Liver (tissue), 9 donors: ENCODE data around the gene CFAP74. TPM values are rescaled to one million over a fixed set of nuclear protein-coding genes. Genes with fewer than 3 reads are reported as not detected.
A peak's percentile ranks its signal among the peaks of the same experiment; 100 is the strongest.

Source experiments
- DNase-seq: peaks from one replicate; pipeline ENCODE4 v3.0.0-alpha.2; 2017; ENCODE audit warnings: low spot score
- H3K27ac ChIP-seq, 2 donors: one replicate each; pipeline ENCODE4 v1.7.0; 2013; ENCODE audit warnings: inconsistent platforms in 2 of 2, low read length in 2 of 2, control low read depth in 1 of 2, low read depth in 1 of 2, mild to moderate bottlenecking in 1 of 2
- H3K27me3 ChIP-seq, 4 donors: one replicate each; pipeline versions ENCODE4 v1.6.1 to v1.7.0; 2013; ENCODE audit warnings: low read length in 3 of 4, inconsistent platforms in 1 of 4, mild to moderate bottlenecking in 1 of 4, moderate library complexity in 1 of 4; ENCODE audit not compliant: control insufficient read depth in 4 of 4, insufficient read depth in 4 of 4
- H3K36me3 ChIP-seq, 4 donors: one replicate each; pipeline versions ENCODE4 v1.6.1 to v1.7.0; 2013; ENCODE audit warnings: low read length in 3 of 4, mild to moderate bottlenecking in 3 of 4, low read depth in 1 of 4, moderate library complexity in 1 of 4; ENCODE audit not compliant: control insufficient read depth in 4 of 4, insufficient read depth in 3 of 4
- H3K4me1 ChIP-seq, 4 donors: one replicate each; pipeline versions ENCODE4 v1.6.1 to v1.7.0; 2013; ENCODE audit warnings: low read length in 3 of 4, mild to moderate bottlenecking in 3 of 4, moderate library complexity in 1 of 4; ENCODE audit not compliant: control insufficient read depth in 4 of 4, insufficient read depth in 4 of 4
- H3K4me3 ChIP-seq, 3 donors: one replicate each; pipeline versions ENCODE4 v1.6.1 to v1.7.0; 2013; ENCODE audit warnings: low read length in 3 of 3, control low read depth in 1 of 3, low read depth in 1 of 3, mild to moderate bottlenecking in 1 of 3
- H3K9ac ChIP-seq, 2 donors: one replicate each; pipeline ENCODE4 v1.7.0; 2013; ENCODE audit warnings: low read length in 2 of 2, mild to moderate bottlenecking in 2 of 2, moderate library complexity in 2 of 2, control low read depth in 1 of 2, low read depth in 1 of 2
- H3K9me3 ChIP-seq, 4 donors: one replicate each; pipeline versions ENCODE4 v1.6.1 to v1.7.0; 2013; ENCODE audit warnings: low read length in 3 of 4; ENCODE audit not compliant: control insufficient read depth in 4 of 4
- CTCF ChIP-seq: fragments of 150-350 bp; IDR thresholded peaks from 2 replicates; pipeline ENCODE4 v1.5.1; 2017; ENCODE audit warnings: improper control_type of control experiment, low read depth, low read length; ENCODE audit not compliant: missing input control
- EGR1 ChIP-seq, 2 donors: IDR thresholded peaks; 2 replicates each; pipeline ENCODE4 v1.6.1; 2016 to 2018; ENCODE audit warnings: antibody characterized with exemption in 2 of 2, low read depth in 2 of 2
- FOXA1 ChIP-seq: IDR thresholded peaks from 2 replicates; pipeline ENCODE4 v1.6.1; 2016; ENCODE audit warnings: antibody characterized with exemption
- GABPA ChIP-seq, 2 donors: IDR thresholded peaks in 1 of 2; conservative IDR thresholded peaks in 1 of 2; 2 replicates each; pipeline ENCODE4 v1.6.1; 2016; ENCODE audit warnings: antibody characterized with exemption in 2 of 2, mild to moderate bottlenecking in 1 of 2, moderate library complexity in 1 of 2
- HNF4A ChIP-seq, 2 donors: conservative IDR thresholded peaks; 2 replicates each; pipeline ENCODE4 v1.6.1; 2016; ENCODE audit warnings: antibody characterized with exemption in 2 of 2, mild to moderate bottlenecking in 2 of 2
- HNF4G ChIP-seq: IDR thresholded peaks from 2 replicates; pipeline ENCODE4 v1.6.1; 2016; ENCODE audit warnings: antibody characterized with exemption
- NR2F2 ChIP-seq: IDR thresholded peaks from 2 replicates; pipeline ENCODE4 v1.6.1; 2016; ENCODE audit warnings: antibody characterized with exemption
- RAD21 ChIP-seq, 2 donors: IDR thresholded peaks; 2 replicates each; pipeline ENCODE4 v1.6.1; 2016; ENCODE audit warnings: antibody characterized with exemption in 2 of 2, mild to moderate bottlenecking in 2 of 2
- RXRA ChIP-seq, 2 donors: IDR thresholded peaks; 2 replicates each; pipeline ENCODE4 v1.6.1; 2017 to 2018; ENCODE audit warnings: antibody characterized with exemption in 2 of 2, mild to moderate bottlenecking in 1 of 2
- SP1 ChIP-seq: IDR thresholded peaks from 2 replicates; pipeline ENCODE4 v1.6.1; 2018; ENCODE audit warnings: antibody characterized with exemption, mild to moderate bottlenecking
- YY1 ChIP-seq: IDR thresholded peaks from 2 replicates; pipeline ENCODE4 v1.6.1; 2016; ENCODE audit warnings: antibody characterized with exemption, mild to moderate bottlenecking
- WGBS: extraction: QIAGEN DNeasy Blood & Tissue Kit; methylation state at CpG from one replicate; pipeline ENCODE4 v1.1.7; 2013; 5-methylcytosine and 5-hydroxymethylcytosine counted together
- polyA plus RNA-seq, 2 donors: library from polyadenylated mRNA; stranded (reverse) in 1 of 2; unstranded in 1 of 2; fragments of 200-250 nt in 1 of 2; fragments of >200 nt in 1 of 2; fragmentation: Nextera tagmentation in 1 of 2; extraction: Ambion mirVana in 1 of 2; gene quantifications; one replicate each; pipeline versions ENCODE4 v1.2.1 to v1.2.3, GENCODE V29; 2013 to 2015
- total RNA-seq, 2 donors: library from RNA; depleted of rRNA; stranded (reverse); fragments of >200 nt; gene quantifications; one replicate each; pipeline ENCODE4 v1.2.3, GENCODE V29; 2014
- TF ChIP-seq, protein P1 (sequence below): IDR thresholded peaks from 2 replicates; pipeline ENCODE4 v1.6.1; 2016; ENCODE audit warnings: antibody characterized with exemption, mild to moderate bottlenecking
- TF ChIP-seq, protein P2 (sequence below): IDR thresholded peaks from 2 replicates; pipeline ENCODE4 v1.6.1; 2016; ENCODE audit warnings: antibody characterized with exemption
- donor health status: healthy.
- donor health status: healthy.
- donor health status: healthy.
- donor health status: healthy.
- donor health status: healthy.

The CFAP74 gene
- total and polyA plus RNA-seq, 4 donors: under 0.01 to 0.31 TPM; not detected in 2

- H3K9me3 ChIP-seq: no peaks in the 10 kb centered on the region
- no peak overlapping the region for H3K9ac ChIP-seq
- DNase-seq: no peak
- no peak overlapping the region for H3K27ac ChIP-seq
- peaks cover 4 to 31% (median 20%) of the 10 kb centered on the region in 4 donors for H3K4me1 ChIP-seq
- TF ChIP-seq GABPA (IDR thresholded peaks at IDR 0.05 in 1 of 2, conservative IDR thresholded peaks at IDR 0.05 in 1 of 2) (no peak), RAD21 (IDR thresholded peaks at IDR 0.05) (no peak), HNF4G (no peak)
- WGBS: 96% methylated on average over 22 of the region's 22 CpGs
- no peak overlapping the region for H3K4me3 ChIP-seq
- no peaks in the 10 kb centered on the region for H3K27me3 ChIP-seq
- H3K36me3 ChIP-seq: no peaks in the 10 kb centered on the region
These were observed 92.8 kb downstream of the CFAP74 start for GRCh38 chr1:1910651-1911331.

- TF ChIP-seq FOXA1 (no peak), EGR1 (IDR thresholded peaks at IDR 0.05; ENCODE audit: low read depth in 2 of 2) (no peak), HNF4A (conservative IDR thresholded peaks at IDR 0.05) (peak; percentile 62 to 65)
- Histone ChIP-seq H3K36me3 (no peaks in the 10 kb centered on the region), H3K27ac (peak overlapping the region; percentile 86 to 88), H3K4me3 (peak overlapping the region in 2 of 3 donors; percentile 41 to 49), H3K9me3 (no peaks in the 10 kb centered on the region), H3K9ac (peak overlapping the region; percentile 63 to 77), H3K4me1 (peaks cover 4 to 31% (median 20%) of the 10 kb centered on the region in 4 donors), H3K27me3 (no peaks in the 10 kb centered on the region)
- WGBS: 66% methylated on average over 6 of the region's 6 CpGs
- no peak for DNase-seq
These were observed 93.5 kb downstream of the CFAP74 start for GRCh38 chr1:1910033-1910465.

DNA sequence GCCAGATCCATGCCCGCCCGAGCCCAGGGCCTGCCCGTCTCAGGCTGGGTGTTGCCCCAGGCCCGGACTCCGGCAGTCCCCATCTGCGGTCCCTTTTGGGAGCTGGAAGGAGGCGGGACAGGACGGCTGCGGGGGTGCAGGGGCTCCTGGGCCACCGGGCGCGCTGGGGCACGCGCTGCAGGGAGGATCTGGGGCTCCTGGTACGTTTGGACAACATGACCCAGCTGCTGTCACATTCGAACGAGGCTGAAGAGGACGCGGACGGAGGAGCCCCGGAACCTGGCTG, 95.1 kb downstream of the CFAP74 start:
- H3K27me3 ChIP-seq: no peaks in the 10 kb centered on the region
- peak overlapping the region; percentile 5 to 66 for H3K9ac ChIP-seq
- no peaks in the 10 kb centered on the region for H3K36me3 ChIP-seq
- H3K27ac ChIP-seq: peak overlapping the region; percentile 72 to 75
- DNase-seq: no peak
- H3K4me3 ChIP-seq: peak overlapping the region; percentile 57 to 81 (median 57)
- peaks cover 4 to 20% (median 14%) of the 10 kb centered on the region in 4 donors for H3K4me1 ChIP-seq
- 7% methylated on average over 21 of the region's 21 CpGs for WGBS
- H3K9me3 ChIP-seq: no peaks in the 10 kb centered on the region
- TF ChIP-seq SP1 (no peak), HNF4G (no peak), GABPA (IDR thresholded peaks at IDR 0.05 in 1 of 2, conservative IDR thresholded peaks at IDR 0.05 in 1 of 2) (no peak), RXRA (IDR thresholded peaks at IDR 0.05) (no peak), CTCF (no peak), YY1 (no peak), FOXA1 (no peak), NR2F2 (no peak)
- TF ChIP-seq, protein P1, sequence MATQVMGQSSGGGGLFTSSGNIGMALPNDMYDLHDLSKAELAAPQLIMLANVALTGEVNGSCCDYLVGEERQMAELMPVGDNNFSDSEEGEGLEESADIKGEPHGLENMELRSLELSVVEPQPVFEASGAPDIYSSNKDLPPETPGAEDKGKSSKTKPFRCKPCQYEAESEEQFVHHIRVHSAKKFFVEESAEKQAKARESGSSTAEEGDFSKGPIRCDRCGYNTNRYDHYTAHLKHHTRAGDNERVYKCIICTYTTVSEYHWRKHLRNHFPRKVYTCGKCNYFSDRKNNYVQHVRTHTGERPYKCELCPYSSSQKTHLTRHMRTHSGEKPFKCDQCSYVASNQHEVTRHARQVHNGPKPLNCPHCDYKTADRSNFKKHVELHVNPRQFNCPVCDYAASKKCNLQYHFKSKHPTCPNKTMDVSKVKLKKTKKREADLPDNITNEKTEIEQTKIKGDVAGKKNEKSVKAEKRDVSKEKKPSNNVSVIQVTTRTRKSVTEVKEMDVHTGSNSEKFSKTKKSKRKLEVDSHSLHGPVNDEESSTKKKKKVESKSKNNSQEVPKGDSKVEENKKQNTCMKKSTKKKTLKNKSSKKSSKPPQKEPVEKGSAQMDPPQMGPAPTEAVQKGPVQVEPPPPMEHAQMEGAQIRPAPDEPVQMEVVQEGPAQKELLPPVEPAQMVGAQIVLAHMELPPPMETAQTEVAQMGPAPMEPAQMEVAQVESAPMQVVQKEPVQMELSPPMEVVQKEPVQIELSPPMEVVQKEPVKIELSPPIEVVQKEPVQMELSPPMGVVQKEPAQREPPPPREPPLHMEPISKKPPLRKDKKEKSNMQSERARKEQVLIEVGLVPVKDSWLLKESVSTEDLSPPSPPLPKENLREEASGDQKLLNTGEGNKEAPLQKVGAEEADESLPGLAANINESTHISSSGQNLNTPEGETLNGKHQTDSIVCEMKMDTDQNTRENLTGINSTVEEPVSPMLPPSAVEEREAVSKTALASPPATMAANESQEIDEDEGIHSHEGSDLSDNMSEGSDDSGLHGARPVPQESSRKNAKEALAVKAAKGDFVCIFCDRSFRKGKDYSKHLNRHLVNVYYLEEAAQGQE: no peak
- TF ChIP-seq, protein P2, sequence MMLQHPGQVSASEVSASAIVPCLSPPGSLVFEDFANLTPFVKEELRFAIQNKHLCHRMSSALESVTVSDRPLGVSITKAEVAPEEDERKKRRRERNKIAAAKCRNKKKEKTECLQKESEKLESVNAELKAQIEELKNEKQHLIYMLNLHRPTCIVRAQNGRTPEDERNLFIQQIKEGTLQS: no peak
